GM12891 (cell line): ENCODE data around the gene ABHD4.
"Not testable (repeated sequence)": the region's sequence is repeated elsewhere in the genome, so short reads cannot be mapped to it uniquely, and the experiment has no call there.

Experiments
- DNase-seq: peaks from one replicate; pipeline ENCODE4 v3.0.0; 2011; ENCODE audit warnings: low spot score; ENCODE audit not compliant: insufficient read length
- FAIRE-seq: peaks from 2 replicates; lab custom pipeline; 2011; peaks lifted over from hg19 to GRCh38; lab: Jason Lieb, UNC
- PAX5 ChIP-seq: IDR thresholded peaks from 2 replicates; pipeline ENCODE4 v1.6.1; 2011; ENCODE audit warnings: low read length, moderate library complexity, mild to moderate bottlenecking; ENCODE audit not compliant: insufficient read depth, severe bottlenecking
- POLR2A ChIP-seq: IDR thresholded peaks from 2 replicates; pipeline ENCODE4 v1.6.1; 2011; ENCODE audit warnings: low read depth, low read length, control low read depth
- POLR2AphosphoS5 ChIP-seq: IDR thresholded peaks from 2 replicates; pipeline ENCODE4 v1.6.1; 2011; ENCODE audit warnings: low read depth, low read length, control low read depth
- POU2F2 ChIP-seq: IDR thresholded peaks from 2 replicates; pipeline ENCODE4 v1.6.1; 2011; ENCODE audit warnings: low read depth, mild to moderate bottlenecking, control low read depth, low read length, moderate library complexity
- SPI1 ChIP-seq: IDR thresholded peaks from 2 replicates; pipeline ENCODE4 v1.6.1; 2011; ENCODE audit warnings: low read depth, low read length, control low read depth
- TAF1 ChIP-seq: IDR thresholded peaks from 2 replicates; pipeline ENCODE4 v1.6.1; 2011; ENCODE audit warnings: low read depth, low read length, control low read depth

The ABHD4 gene

DNA sequence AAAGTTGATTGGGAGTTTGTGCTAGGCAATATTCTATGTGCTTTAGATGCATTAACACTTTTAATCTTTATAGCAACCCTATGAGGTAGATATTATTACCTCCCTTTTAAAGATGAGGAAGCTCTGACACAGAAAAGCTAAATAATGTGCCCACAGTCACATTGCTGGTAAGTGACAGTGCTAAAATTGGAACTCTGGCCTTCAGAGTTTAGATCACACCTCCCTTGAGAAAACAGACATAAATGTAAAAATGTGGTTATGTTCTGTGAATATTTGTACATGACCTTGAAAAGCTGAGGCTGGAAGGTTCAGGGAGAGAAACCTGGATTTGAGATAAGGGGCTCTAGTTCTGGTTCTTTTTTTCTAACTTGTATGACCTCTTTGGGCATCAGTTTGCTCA is 1.9 kb downstream of the ABHD4 start:
- DNase-seq (no peak), FAIRE-seq (no peak)
- TF ChIP-seq POLR2AphosphoS5 (no peak), SPI1 (no peak), POU2F2 (no peak)

DNA sequence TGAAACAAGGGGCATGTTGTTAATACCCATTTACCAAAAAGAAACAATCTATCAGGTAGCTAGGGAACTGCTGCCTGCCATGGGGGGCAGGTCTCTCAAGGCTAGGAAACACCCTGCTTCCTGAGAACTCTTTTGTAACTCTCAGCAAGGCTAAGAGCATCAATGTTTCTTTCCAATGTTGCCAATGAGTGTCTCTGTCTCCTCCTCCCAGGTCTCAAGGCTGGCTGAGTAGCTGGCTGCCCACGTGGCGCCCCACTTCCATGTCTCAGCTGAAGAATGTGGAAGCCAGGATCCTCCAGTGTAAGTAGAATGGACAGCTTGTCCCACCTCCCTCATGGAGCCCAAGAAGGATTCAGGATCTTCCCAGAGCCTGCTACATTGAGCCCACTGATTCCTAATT is 3.4 kb downstream of the ABHD4 start:
- DNase-seq (no peak), FAIRE-seq (no peak)
- TF ChIP-seq POLR2A (no peak), TAF1 (no peak), PAX5 (no peak), POLR2AphosphoS5 (no peak), SPI1 (no peak), POU2F2 (no peak)

- no peak for TF ChIP-seq POU2F2
- no peak for TF ChIP-seq TAF1
- TF ChIP-seq PAX5 = no peak
- no peak for TF ChIP-seq POLR2A
- TF ChIP-seq SPI1 = no peak
- TF ChIP-seq POLR2AphosphoS5 = no peak
- DNase-seq = no peak
- no peak for FAIRE-seq
Observed at GRCh38 chr14:22601996-22602395, 3.9 kb downstream of the ABHD4 start.

DNA sequence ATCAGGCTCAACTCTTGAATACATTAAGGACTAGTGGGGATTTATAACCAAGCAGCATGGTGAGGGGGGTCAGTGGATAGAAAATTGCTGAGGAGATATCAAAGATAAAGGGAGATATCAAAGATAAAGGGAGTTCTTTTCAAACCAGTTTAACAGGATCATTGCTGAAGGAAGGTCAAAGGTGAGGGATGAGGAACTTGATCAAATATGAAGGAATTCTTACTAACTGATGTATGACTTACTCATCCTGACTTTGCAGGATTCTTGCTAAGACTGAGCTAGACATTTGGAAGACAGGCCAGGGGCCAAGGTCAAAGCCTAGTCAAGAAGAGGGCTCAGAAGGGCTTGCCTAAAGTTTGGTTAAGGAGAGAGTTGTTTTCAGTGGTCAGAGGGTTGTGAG is 4.8 kb downstream of the ABHD4 start:
- TF ChIP-seq POLR2A = no peak
- no peak for TF ChIP-seq TAF1
- no peak for TF ChIP-seq POLR2AphosphoS5
- no peak for TF ChIP-seq PAX5
- no peak for TF ChIP-seq POU2F2
- no peak for TF ChIP-seq SPI1
- DNase-seq (no peak), FAIRE-seq (no peak)

DNA sequence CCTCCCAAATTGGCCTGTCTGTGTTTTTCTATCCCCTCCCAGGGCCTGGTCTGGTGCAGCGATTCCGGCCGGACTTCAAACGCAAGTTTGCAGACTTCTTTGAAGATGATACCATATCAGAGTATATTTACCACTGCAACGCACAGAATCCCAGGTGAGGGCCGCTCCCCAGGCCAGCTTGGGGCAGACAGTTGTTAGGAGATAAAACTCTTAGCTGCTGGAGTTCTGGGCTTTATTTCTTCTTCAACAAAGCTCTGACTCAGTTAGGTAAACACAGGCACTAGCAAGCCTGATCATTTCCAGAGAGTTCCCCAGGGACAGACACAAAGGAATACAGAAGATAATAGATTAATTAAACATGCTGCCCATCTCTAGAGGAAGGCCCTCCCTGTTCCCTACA is 8.3 kb downstream of the ABHD4 start:
- DNase-seq (no peak), FAIRE-seq (no peak)
- TF ChIP-seq TAF1 = no peak
- no peak for TF ChIP-seq POU2F2
- no peak for TF ChIP-seq PAX5
- no peak for TF ChIP-seq SPI1
- no peak for TF ChIP-seq POLR2A
- no peak for TF ChIP-seq POLR2AphosphoS5

- no peak for FAIRE-seq
- TF ChIP-seq POLR2AphosphoS5 (no peak), TAF1 (no peak), PAX5 (no peak), POU2F2 (no peak), SPI1 (no peak), POLR2A (no peak)
- no peak for DNase-seq
Observed at GRCh38 chr14:22607291-22607690, 9.2 kb downstream of the ABHD4 start.

DNA sequence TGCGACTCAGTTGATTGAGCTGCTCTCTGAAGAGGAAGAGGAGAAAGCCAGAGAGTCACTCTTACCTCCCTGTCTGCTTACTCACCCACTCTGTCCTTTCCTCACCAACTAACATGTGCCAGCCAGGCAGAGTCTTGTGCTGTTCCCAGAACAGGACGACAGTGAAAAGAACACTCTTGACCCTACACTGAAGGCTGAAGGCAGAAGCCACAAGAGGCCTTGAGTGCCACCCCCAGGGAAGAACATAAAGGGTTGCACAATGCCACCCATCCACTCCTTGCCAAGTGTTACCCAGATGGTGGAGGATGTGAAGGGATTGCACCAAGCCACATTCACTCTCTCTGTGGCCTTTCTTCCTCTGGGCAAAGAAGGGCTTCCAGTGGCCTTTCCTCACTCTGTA is 12.8 kb downstream of the ABHD4 start:
- no peak for DNase-seq
- FAIRE-seq = no peak
- no peak for TF ChIP-seq POLR2AphosphoS5
- no peak for TF ChIP-seq POU2F2
- TF ChIP-seq POLR2A = no peak
- no peak for TF ChIP-seq TAF1
- TF ChIP-seq PAX5 = no peak
- no peak for TF ChIP-seq SPI1

DNA sequence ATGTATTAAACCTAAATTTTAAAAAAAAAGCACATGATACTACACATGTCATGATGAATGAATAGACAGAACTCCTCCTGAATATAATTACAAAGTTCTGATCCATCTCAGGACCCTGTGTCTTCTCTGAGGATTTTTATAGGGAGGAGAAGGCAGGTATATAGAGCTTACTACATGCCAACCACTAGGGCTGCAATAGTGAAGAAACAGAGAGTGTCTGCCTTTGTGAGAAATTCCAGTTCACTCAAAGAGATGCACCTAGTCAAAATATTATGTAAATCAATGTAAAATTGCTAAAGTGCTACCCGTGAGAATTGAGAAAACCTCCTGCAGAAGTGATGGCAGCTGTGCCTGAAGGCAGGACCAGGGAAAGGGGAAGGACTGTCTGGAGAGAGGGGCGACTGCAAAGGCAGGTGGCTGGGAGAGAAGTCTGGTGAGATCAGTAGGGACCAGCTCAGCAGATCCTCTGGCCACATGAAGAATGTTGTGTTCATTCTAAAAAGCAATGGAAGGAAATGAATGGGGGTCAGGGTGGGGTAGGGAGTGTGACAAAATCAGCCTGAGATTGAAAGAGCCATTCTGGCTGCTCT is 15.1 kb downstream of the ABHD4 start:
- no peak for DNase-seq
- TF ChIP-seq SPI1 (no peak), POLR2A (no peak), POU2F2 (no peak), POLR2AphosphoS5 (no peak), PAX5 (no peak)
- no peak for FAIRE-seq

- TF ChIP-seq PAX5 = no peak
- no peak for TF ChIP-seq TAF1
- TF ChIP-seq POU2F2 = no peak
- no peak for TF ChIP-seq POLR2AphosphoS5
- TF ChIP-seq POLR2A = no peak
- no peak for TF ChIP-seq SPI1
- FAIRE-seq (no peak), DNase-seq (no peak)
Observed at GRCh38 chr14:22613736-22614239, 15.7 kb downstream of the ABHD4 start.

DNA sequence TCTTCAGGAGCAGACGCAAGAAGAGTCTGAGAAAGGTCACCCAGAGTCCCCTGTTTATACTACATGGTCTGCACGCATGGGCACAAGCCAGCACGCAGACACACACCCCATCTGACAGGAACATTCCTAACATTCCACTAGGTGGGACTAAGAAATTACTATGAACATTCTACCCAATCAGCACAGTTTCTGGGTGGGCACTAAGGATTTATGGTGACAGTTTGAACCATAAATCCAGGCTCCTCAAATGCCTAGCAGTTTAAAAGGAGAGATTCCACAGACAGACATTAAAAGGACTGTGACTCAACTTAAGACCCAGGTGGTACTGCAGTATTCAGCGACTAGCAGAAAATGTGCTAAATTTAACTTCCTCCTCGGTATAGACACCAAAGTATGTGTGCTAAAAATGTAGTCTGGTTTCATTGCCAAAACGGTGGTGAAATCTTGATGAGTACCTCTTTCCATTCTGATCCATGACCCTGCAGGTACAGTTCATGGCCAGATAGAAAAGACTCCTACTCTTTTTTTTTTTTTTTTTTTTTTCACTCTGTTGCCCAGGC is 16.2 kb downstream of the ABHD4 start:
- TF ChIP-seq POLR2A (no peak), TAF1 (no peak)
- DNase-seq = no peak
- no peak for FAIRE-seq

GRCh38 chr14:22615765-22616164 is 17.7 kb downstream of the ABHD4 start:
- FAIRE-seq, DNase-seq: not testable (repeated sequence)
